IgD-negative memory B cell (primary cell): ENCODE measurements around the gene VRK1. TPM values are rescaled to one million over a fixed set of nuclear protein-coding genes. Genes with fewer than 3 reads are reported as not detected.

ENCODE experiments used
- H3K27ac Mint-ChIP-seq, 3 donors: one replicate each; pipeline ENCODE4 v1.8.0; 2020 to 2022; ENCODE audit warnings: mild to moderate bottlenecking in 3 of 3, mixed read lengths in 3 of 3, moderate library complexity in 1 of 3
- H3K27me3 Mint-ChIP-seq: one replicate; pipeline ENCODE4 v1.8.0; 2021; ENCODE audit warnings: mixed read lengths
- H3K36me3 Mint-ChIP-seq: one replicate; pipeline ENCODE4 v1.8.0; 2020; ENCODE audit warnings: mild to moderate bottlenecking, mixed read lengths
- H3K4me1 Mint-ChIP-seq, 3 donors: one replicate each; pipeline ENCODE4 v1.8.0; 2020 to 2022; ENCODE audit warnings: mixed read lengths in 3 of 3, mild to moderate bottlenecking in 1 of 3
- H3K4me3 Mint-ChIP-seq, 4 donors: one replicate each; pipeline ENCODE4 v1.8.0; 2020 to 2022; ENCODE audit warnings: mild to moderate bottlenecking in 4 of 4, mixed read lengths in 4 of 4, moderate library complexity in 3 of 4
- H3K9me3 Mint-ChIP-seq, 3 donors: one replicate each; pipeline ENCODE4 v1.8.0; 2020 to 2021; ENCODE audit warnings: mixed read lengths in 3 of 3, mild to moderate bottlenecking in 1 of 3
- polyA plus RNA-seq: library from polyadenylated mRNA; unstranded; fragments of 300-500 nt; fragmentation: Illumina TruSeq; gene quantifications from one replicate; pipeline ENCODE4 v1.2.3, GENCODE V29; 2021

The VRK1 gene
- polyA plus RNA-seq, 1 donor from 2014 or later, result 35.9 TPM

DNA sequence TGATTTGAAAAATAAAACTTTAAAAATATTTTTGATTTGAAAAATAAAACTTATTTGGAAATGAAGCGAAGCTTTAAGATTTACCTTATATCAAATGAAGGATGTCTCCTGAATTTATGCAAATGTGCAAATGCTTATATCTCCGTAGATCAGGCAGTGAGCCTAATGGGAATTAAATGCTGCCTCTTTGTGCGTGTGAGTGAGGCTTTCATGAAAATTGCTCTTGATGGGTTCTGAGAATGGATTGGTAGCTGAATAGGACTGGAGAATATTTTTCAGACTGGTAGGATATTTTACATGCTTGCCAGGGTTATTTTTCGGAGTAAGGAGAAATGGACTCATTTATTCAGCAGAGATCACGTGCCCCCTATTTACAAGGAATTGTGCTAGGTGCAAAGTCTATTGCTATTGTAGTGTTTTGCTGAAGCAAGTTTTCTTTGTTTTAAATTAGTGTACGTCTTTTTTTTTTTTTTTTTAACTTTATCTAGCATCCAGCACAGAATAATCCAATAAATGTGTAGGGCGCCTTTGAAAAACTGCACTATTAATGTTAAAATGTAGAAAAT, 2.4 kb downstream of the VRK1 start:
- Mint-ChIP-seq H3K9me3 (no peaks in the 10 kb centered on the region), H3K4me1 (peaks cover 25 to 31% (median 29%) of the 10 kb centered on the region in 3 donors), H3K27me3 (peaks cover 8% of the 10 kb centered on the region), H3K4me3 (peak overlapping the region in 1 of 4 donors; percentile 75), H3K36me3 (peaks cover 1% of the 10 kb centered on the region), H3K27ac (peak overlapping the region in 1 of 3 donors; percentile 43)

DNA sequence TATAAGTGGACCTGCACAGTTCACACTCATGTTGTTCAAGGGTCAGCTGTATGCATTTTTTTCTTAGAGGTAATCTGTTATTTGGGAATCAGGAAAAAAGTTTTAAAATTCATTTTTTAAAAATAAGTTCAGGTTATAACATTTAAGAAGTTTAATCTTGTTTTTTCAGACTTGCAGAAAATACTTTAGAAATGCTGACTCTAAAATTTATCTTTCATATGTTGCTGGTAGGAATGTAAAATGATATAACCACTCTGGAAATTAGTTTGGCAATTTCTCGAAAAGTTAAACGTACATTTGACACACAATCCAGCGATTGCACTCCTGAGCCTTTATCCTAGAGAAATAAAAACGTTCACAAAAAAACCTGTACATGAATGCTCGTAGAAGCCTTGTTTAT, 4.7 kb downstream of the VRK1 start:
- Mint-ChIP-seq H3K36me3 (peaks cover 3% of the 10 kb centered on the region), H3K4me3 (no peak overlapping the region), H3K27ac (peak overlapping the region in 1 of 3 donors; percentile 10), H3K27me3 (no peaks in the 10 kb centered on the region), H3K9me3 (no peaks in the 10 kb centered on the region), H3K4me1 (peaks cover 35 to 48% (median 38%) of the 10 kb centered on the region in 3 donors)

DNA sequence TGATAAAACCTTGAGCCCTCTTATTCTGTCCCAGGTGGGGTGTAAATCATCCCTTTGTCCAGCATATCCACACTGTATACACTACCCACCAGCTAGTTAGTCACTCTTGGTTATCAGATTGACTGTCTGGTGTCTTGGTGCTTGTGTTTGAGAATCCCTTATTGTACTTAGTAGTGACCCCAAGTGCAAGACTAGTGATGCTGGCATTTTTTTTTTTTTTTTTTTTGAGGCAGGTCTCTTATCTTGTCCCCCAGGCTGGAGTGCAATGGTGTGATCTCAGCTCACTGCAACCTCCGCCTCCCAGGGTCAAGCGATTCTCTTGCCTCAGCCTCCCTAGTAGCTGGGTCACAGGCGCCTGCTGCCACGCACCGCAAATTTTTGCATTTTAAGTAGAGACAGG, 5.8 kb downstream of the VRK1 start:
- H3K9me3 Mint-ChIP-seq, result no peaks in the 10 kb centered on the region
- H3K4me1 Mint-ChIP-seq, result peaks cover 34 to 47% (median 35%) of the 10 kb centered on the region in 3 donors
- H3K4me3 Mint-ChIP-seq, result no peak overlapping the region
- H3K36me3 Mint-ChIP-seq, result peaks cover 3% of the 10 kb centered on the region
- H3K27me3 Mint-ChIP-seq, result no peaks in the 10 kb centered on the region
- no peak overlapping the region for H3K27ac Mint-ChIP-seq

DNA sequence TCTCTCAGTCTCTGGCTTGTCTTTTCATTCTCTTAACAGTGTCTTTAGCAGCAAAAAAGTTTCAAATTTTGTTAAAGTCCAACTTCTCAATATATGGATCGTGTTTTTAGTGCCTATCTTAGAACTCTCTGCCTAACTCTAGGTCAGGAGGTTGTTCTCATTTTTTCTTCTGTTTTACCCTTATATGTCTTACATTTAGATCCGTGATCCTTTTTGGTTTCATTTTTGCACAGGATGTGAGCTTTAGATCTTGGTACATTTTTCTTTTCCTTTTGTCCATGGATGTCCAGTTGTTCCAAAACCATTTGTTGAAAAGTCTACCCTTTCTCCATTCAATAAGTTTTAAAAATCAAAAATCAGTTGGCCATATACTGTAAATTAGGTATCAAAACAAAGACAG, 6.8 kb downstream of the VRK1 start:
- H3K36me3 Mint-ChIP-seq, result peaks cover 3% of the 10 kb centered on the region
- no peaks in the 10 kb centered on the region for H3K27me3 Mint-ChIP-seq
- peak overlapping the region in 1 of 3 donors; percentile 68 for H3K27ac Mint-ChIP-seq
- no peaks in the 10 kb centered on the region for H3K9me3 Mint-ChIP-seq
- H3K4me1 Mint-ChIP-seq, result peaks cover 24 to 45% (median 34%) of the 10 kb centered on the region in 3 donors
- H3K4me3 Mint-ChIP-seq, result peak overlapping the region in 2 of 4 donors; percentile 4 to 12

DNA sequence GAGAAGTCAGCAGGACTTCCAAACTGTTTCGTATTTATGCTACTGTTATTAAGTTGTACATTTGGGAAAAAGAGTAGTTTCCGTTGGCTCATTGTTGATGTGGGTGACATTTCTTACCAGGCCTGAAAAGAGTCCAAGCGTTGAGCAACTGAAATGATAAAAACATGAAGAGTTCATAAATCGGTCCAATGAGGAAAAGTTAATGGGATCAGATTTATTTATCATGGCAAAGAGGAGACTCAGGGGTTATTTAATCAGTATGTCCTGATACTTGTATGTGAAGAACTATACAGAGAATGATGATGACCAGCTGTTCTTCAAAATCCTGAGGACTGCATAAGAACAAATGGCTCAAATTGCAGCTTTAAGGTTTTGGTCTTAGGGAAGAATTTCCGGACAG, 7.7 kb downstream of the VRK1 start:
- no peak overlapping the region for H3K27ac Mint-ChIP-seq
- H3K4me3 Mint-ChIP-seq, result no peak overlapping the region
- no peaks in the 10 kb centered on the region for H3K9me3 Mint-ChIP-seq
- peaks cover 3% of the 10 kb centered on the region for H3K36me3 Mint-ChIP-seq
- peaks cover 22 to 43% (median 37%) of the 10 kb centered on the region in 3 donors for H3K4me1 Mint-ChIP-seq
- H3K27me3 Mint-ChIP-seq, result no peaks in the 10 kb centered on the region

DNA sequence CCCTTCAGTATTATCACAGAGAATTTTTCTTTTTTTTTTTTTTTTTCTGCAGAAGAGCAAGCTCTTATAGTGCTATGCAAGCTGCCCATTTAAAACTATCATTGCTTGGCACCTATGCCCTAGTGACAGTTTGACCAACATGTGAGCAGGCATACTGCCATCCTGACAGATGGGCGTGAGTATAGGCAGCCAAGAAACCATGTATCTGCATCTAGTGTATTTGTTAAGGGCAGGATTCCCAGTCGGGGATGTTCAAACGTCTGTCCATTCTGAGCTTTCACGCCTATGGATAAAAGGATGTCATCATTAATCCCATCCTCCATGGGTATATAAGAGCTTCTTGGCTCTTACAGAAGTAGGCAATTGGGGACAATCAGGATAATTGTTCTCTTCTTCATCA, 8.8 kb downstream of the VRK1 start:
- peaks cover 20 to 43% (median 40%) of the 10 kb centered on the region in 3 donors for H3K4me1 Mint-ChIP-seq
- H3K27me3 Mint-ChIP-seq, result no peaks in the 10 kb centered on the region
- H3K36me3 Mint-ChIP-seq, result peaks cover 2% of the 10 kb centered on the region
- peak overlapping the region in 1 of 3 donors; percentile 80 for H3K27ac Mint-ChIP-seq
- H3K9me3 Mint-ChIP-seq, result no peaks in the 10 kb centered on the region
- no peak overlapping the region for H3K4me3 Mint-ChIP-seq

DNA sequence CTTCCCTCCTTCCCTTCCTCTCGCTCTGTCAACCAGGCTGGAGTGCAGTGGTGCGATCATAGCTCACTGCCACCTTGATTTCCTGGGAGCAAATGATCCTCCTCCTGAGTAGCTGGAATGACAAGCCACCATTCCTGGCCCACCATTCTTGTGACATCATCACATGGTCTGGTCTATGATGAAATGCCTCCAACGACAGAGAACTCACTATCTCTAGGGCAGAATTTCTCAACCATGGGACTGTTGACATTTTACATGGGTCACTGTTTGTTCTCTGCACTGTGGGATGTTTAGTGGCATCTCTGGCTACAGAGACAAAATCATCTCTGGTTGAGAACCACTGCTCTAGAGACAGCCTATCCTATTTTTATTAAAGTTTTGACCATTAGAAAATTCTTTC, 9.7 kb downstream of the VRK1 start:
- H3K9me3 Mint-ChIP-seq, result no peaks in the 10 kb centered on the region

DNA sequence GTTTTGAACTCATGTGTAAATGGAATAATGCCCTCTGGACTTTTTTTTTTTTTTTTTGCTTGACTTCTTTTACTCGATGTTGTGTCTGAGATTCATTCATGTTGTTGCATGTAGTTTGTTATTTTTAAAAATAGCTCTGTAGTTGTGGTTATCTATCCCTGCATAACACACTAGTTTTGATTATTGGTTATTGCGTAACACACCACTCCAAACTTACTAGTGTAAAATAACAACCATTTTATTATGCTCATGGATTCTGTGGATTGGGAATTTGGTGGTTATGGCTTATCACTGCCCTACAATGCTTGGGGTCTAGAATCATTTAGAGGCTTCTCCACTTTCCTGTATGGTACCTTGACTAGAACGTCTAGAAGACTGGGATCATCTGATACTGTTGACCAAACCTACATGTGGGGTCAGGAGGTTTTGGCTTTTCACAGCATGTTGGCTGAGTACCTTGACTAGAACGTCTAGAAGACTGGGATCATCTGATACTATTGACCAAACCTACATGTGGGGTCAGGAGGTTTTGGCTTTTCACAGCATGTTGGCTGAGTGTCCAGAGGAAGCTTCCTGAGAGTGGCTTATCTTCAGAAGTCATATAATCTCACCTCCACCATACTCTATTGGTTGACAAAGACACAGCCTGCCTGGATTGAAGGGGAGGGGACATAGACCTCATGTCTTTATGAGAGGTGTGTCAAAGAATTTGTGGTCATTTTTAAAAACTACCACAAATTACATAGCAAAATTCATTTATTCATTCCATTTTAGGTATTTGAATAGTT, 11.6 kb downstream of the VRK1 start:
- Mint-ChIP-seq H3K9me3 (no peaks in the 10 kb centered on the region), H3K4me1 (peaks cover 29 to 57% (median 55%) of the 10 kb centered on the region in 3 donors), H3K27ac (no peak overlapping the region), H3K36me3 (peaks cover 2% of the 10 kb centered on the region), H3K27me3 (no peaks in the 10 kb centered on the region), H3K4me3 (no peak overlapping the region)

More for the DNA sequence above, 9.7 kb downstream of the VRK1 start:
- Mint-ChIP-seq H3K36me3 (peaks cover 2% of the 10 kb centered on the region), H3K4me3 (no peak overlapping the region), H3K27me3 (no peaks in the 10 kb centered on the region), H3K4me1 (peaks cover 21 to 49% (median 48%) of the 10 kb centered on the region in 3 donors), H3K27ac (no peak overlapping the region)

DNA sequence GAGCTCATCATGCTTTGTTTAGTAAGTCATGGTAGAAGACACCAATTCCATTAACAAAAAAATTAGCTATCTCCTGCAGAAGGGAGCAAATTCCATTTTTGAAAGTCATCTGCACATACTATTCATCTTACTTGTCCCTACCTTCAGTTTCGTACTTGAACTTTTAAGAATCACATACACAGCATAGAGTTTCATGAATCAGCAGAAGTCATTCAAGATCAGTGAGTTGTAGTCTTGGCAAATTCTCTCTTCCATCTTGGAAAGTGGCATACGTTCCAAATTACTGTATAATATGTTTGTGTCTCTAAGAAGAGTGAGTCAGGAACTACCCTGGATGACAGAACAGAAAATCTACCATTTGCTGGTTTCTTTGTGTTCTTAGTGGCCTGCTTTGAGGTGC, 14.1 kb downstream of the VRK1 start:
- peaks cover 2% of the 10 kb centered on the region for H3K36me3 Mint-ChIP-seq
- peaks cover 21 to 35% (median 35%) of the 10 kb centered on the region in 3 donors for H3K4me1 Mint-ChIP-seq
- H3K27ac Mint-ChIP-seq, result no peak overlapping the region
- no peak overlapping the region for H3K4me3 Mint-ChIP-seq
- no peaks in the 10 kb centered on the region for H3K9me3 Mint-ChIP-seq
- no peaks in the 10 kb centered on the region for H3K27me3 Mint-ChIP-seq

DNA sequence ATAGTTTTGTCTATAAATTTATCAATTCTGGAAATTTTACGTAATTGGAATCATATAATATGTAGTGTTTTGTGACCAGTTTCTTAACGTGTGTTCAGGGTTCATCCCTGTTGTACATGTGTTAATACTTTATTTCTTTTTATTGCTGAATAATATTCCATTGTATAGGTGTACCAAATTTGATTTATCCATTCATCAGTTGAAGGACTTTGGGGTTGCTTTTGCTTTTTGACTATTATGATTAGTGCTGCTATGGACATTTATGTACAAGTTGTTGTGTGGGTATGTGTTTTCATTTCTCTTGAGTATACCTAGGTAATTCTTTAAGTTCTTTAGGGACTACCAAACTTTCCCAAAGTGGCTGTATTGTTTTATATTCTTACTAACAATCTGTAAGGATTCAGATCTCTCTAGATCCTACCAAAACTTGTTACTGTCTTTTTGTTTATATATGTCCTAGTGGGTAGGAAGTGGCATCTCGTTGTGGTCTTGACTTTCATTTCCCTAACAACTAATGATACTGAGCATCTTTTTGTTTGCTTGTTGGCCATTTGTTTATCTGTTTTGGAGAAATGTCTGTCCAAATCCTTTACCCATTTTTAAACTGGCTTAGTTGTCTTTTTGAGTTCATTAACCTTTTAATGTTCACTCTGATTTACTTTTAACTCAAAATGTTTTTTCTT, 14.9 kb downstream of the VRK1 start:
- H3K4me3 Mint-ChIP-seq, result peak overlapping the region in 1 of 4 donors; percentile 68
- H3K36me3 Mint-ChIP-seq, result no peaks in the 10 kb centered on the region
- peak overlapping the region in 1 of 3 donors; percentile 10 for H3K27ac Mint-ChIP-seq
- no peaks in the 10 kb centered on the region for H3K27me3 Mint-ChIP-seq
- H3K4me1 Mint-ChIP-seq, result peaks cover 19 to 35% (median 32%) of the 10 kb centered on the region in 3 donors
- H3K9me3 Mint-ChIP-seq, result no peaks in the 10 kb centered on the region

DNA sequence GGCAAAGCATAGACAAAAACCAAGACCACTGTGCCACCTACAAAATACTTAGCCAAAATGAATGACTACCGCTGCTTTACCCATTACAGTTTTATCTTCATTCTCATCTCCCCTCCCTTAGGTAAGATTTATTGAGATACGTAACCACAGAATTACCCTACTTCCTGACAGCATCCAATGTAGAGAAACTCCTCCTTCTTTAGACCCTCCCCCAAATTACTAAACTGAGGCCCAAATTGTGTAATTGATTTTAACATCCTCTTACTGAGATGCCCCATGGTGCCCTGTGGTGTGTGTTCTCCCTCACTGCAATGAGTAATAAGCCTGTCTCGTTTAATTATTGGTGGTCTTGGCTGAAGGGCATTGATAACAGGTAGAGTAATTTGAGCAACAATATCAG, 19.1 kb downstream of the VRK1 start:
- peak overlapping the region in 1 of 3 donors; percentile 21 for H3K27ac Mint-ChIP-seq
- H3K36me3 Mint-ChIP-seq, result no peaks in the 10 kb centered on the region
- no peak overlapping the region for H3K4me3 Mint-ChIP-seq
- H3K4me1 Mint-ChIP-seq, result peaks cover 18 to 25% (median 21%) of the 10 kb centered on the region in 3 donors
- H3K9me3 Mint-ChIP-seq, result no peaks in the 10 kb centered on the region
- no peaks in the 10 kb centered on the region for H3K27me3 Mint-ChIP-seq

DNA sequence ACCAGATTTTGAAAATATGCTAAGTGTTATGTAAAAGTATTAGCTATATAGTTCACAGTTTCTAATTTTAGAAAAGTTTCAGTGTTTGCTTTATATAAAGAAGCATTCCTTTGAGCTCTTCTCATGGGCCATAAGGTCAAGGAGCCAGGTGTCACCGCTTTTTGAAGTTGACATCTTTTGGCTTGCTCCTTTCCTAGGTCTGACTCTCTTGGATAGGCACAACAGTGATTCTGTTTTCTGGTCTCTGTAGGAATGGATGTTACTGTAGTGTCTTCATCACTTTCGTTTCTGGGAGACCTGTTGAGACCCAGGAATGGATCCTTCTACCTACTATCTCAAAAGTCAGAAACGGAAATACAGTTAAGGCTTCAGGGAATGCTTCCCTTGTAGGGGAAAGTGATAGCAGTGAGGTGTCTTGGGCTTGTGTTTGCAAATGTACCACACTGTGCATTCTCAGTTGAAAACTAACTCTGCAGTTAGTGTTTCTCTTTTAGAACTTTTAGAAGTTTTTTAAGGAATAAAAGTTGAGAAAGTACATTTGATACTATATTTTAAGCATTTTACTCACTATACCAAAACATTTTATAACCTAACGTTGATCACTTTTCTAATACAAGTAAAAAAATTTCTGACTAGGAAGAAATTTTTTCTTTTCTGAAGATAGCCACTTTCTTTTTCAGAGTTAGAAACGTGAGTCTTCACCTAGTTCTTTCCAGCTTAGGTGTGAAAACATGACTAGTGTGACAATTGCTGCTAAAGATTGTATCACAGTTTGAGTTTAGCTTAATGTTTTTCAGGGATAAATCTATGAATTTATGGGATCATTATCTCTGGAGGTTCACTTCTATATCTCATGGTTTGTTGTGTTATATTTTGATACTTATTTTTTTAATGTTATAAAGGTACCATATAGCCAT, 20.8 kb downstream of the VRK1 start:
- no peak overlapping the region for H3K4me3 Mint-ChIP-seq
- H3K36me3 Mint-ChIP-seq, result no peaks in the 10 kb centered on the region
- H3K27ac Mint-ChIP-seq, result no peak overlapping the region
- no peaks in the 10 kb centered on the region for H3K9me3 Mint-ChIP-seq
- no peaks in the 10 kb centered on the region for H3K27me3 Mint-ChIP-seq
- H3K4me1 Mint-ChIP-seq, result peaks cover under 1 to 11% (median 10%) of the 10 kb centered on the region in 3 donors

DNA sequence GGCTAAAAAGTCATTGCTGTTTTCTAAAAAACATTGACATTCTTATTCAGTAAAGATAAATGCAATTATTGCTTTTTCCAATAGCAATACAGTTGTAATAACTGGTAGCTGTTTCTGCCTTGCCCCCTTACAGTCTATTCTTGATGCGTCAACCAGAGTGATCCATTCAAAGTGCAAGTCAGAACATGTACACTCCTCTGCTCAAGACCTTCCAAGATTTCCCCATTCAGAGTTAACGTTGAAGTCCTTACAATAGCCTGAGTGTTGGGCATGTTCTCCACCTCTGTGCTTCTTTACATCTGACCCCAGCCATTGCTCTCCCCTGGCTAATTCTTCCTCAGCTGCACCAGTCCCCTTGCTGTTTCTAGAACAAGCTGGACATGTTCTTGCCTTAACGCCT, 24.3 kb downstream of the VRK1 start:
- no peaks in the 10 kb centered on the region for H3K27me3 Mint-ChIP-seq
- H3K36me3 Mint-ChIP-seq, result peaks cover 6% of the 10 kb centered on the region
- peaks cover 5 to 20% (median 16%) of the 10 kb centered on the region in 3 donors for H3K4me1 Mint-ChIP-seq
- peaks cover 0 to 4% (median 0%) of the 10 kb centered on the region in 3 donors for H3K9me3 Mint-ChIP-seq
- no peak overlapping the region for H3K27ac Mint-ChIP-seq
- no peak overlapping the region for H3K4me3 Mint-ChIP-seq

DNA sequence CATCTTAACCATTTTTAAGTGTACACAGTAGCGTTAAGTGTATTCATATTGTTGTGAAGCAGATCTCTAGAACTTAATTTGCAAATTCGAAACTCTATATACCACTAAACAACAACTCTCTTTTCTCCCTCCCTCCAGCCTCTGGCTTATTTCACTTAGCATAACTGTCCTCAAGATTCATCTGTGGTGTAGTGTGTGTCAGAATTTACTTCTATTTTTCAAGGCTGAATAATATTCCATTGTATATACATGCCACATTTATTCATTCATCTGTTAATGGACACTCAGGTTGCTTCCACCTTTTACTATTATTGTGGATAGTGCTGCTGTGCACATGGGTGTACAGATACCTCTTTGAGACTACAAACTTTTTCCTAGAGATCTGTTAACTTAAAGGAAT, 26.5 kb downstream of the VRK1 start:
- Mint-ChIP-seq H3K4me1 (peaks cover 5 to 25% (median 18%) of the 10 kb centered on the region in 3 donors), H3K36me3 (peaks cover 6% of the 10 kb centered on the region), H3K27ac (no peak overlapping the region), H3K27me3 (no peaks in the 10 kb centered on the region), H3K4me3 (no peak overlapping the region), H3K9me3 (peaks cover 0 to 9% (median 0%) of the 10 kb centered on the region in 3 donors)
